Activated CD8-positive, alpha-beta T cell treated with anti-CD3 and anti-CD28 coated beads for 36 hours (primary cell): ENCODE measurements around the gene TMEM223. TPM values are rescaled to one million over a fixed set of nuclear protein-coding genes. Genes with fewer than 3 reads are reported as not detected.
A peak's percentile ranks its signal among the peaks of the same experiment; 100 is the strongest.

Experiments
- ATAC-seq: fragments of 200-7000 bp; cut with Tn5 transposase; one replicate; pipeline ENCODE4 v1.10.0; 2021; ENCODE audit warnings: mild to moderate bottlenecking, moderate library complexity
- CTCF ChIA-PET: fragments of 350-600 bp; sonication (Branson Sonifier 250); formaldehyde crosslinking; loops from one replicate; lab custom pipeline; 2021; ENCODE audit warnings: antibody characterized with exemption; lab: Charles Lee
- POLR2A ChIA-PET: fragments of 350-600 bp; sonication (Branson Sonifier 250); formaldehyde crosslinking; loops from one replicate; lab custom pipeline; 2021; ENCODE audit warnings: antibody characterized with exemption; lab: Charles Lee
- DNase-seq: peaks from one replicate; pipeline ENCODE4 v3.0.0-alpha.2; 2020
- H3K27ac Mint-ChIP-seq: one replicate; pipeline ENCODE4 v1.8.0; 2021; ENCODE audit warnings: mild to moderate bottlenecking, mixed read lengths
- H3K27me3 Mint-ChIP-seq: one replicate; pipeline ENCODE4 v1.8.0; 2021; ENCODE audit warnings: mixed read lengths
- H3K36me3 Mint-ChIP-seq: one replicate; pipeline ENCODE4 v1.8.0; 2021; ENCODE audit warnings: low read depth, mixed read lengths
- H3K4me1 Mint-ChIP-seq: one replicate; pipeline ENCODE4 v1.8.0; 2021; ENCODE audit warnings: low read depth, mixed read lengths
- H3K4me3 Mint-ChIP-seq: one replicate; pipeline ENCODE4 v1.8.0; 2021; ENCODE audit warnings: mild to moderate bottlenecking, moderate library complexity, mixed read lengths
- H3K9me3 Mint-ChIP-seq: one replicate; pipeline ENCODE4 v1.8.0; 2021; ENCODE audit warnings: mixed read lengths
- intact Hi-C: fragments of 100-400 bp; cut with micrococcal nuclease; formaldehyde crosslinking; loops from one replicate; pipeline ENCODE4 v1.10.0; 2022
- total RNA-seq, 2 experiments: library from RNA; stranded (reverse); gene quantifications; one replicate each; pipeline ENCODE4 v1.2.3, GENCODE V29; 2021
- TF ChIP-seq, protein P1 (sequence below): fragments of 200-600 bp; IDR thresholded peaks from one replicate; pipeline ENCODE4 v1.8.0; 2022; ENCODE audit warnings: antibody characterized with exemption, mild to moderate bottlenecking

The TMEM223 gene
- total RNA-seq, 2 experiments from 2014 or later: 12.3 to 12.7 TPM

DNA sequence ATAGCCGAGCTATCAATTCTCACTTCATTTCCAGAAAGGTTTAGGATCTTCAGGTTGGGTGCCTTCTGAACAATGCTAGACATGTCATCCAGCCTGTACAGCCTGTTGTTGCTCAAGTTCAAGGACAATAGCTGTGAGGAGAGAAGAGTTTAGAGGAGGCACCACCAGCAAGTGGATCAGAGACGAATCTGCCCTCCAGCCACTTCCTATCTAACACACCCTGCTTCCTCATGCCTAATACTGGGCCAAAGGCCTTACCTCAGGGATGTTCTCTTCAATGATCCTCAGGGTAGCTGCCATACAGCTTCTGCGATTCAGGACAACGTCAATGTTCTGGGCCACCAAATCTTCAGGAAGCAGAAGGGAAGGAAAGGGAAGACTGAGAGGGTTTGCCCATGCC is 9.3 kb upstream of the TMEM223 start:
- TF ChIP-seq, protein P1, sequence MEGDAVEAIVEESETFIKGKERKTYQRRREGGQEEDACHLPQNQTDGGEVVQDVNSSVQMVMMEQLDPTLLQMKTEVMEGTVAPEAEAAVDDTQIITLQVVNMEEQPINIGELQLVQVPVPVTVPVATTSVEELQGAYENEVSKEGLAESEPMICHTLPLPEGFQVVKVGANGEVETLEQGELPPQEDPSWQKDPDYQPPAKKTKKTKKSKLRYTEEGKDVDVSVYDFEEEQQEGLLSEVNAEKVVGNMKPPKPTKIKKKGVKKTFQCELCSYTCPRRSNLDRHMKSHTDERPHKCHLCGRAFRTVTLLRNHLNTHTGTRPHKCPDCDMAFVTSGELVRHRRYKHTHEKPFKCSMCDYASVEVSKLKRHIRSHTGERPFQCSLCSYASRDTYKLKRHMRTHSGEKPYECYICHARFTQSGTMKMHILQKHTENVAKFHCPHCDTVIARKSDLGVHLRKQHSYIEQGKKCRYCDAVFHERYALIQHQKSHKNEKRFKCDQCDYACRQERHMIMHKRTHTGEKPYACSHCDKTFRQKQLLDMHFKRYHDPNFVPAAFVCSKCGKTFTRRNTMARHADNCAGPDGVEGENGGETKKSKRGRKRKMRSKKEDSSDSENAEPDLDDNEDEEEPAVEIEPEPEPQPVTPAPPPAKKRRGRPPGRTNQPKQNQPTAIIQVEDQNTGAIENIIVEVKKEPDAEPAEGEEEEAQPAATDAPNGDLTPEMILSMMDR: no peak

GRCh38 chr11:62799486-62799885 is 7.7 kb upstream of the TMEM223 start:
- TF ChIP-seq, protein P1: no peak
- Mint-ChIP-seq H3K4me3 (no peak overlapping the region), H3K27me3 (no peaks in the 10 kb centered on the region), H3K36me3 (peaks cover 70% of the 10 kb centered on the region), H3K9me3 (no peaks in the 10 kb centered on the region), H3K4me1 (peaks cover 36% of the 10 kb centered on the region), H3K27ac (peak overlapping the region; percentile 34)
- DNase-seq (no peak), ATAC-seq (no peak)
- POLR2A ChIA-PET: interaction anchor here (0.7 to 9.6 kb wide), 8 partner anchors 9 to 385 kb away, joined by 3 to 228 read pairs (median 3); partner anchors contain the start of genes HNRNPUL2, TMEM179B and TMEM223
- CTCF ChIA-PET: interaction anchor here (2.3 to 3.0 kb wide), 2 partner anchors 12 to 13 kb away, joined by 10 to 13 read pairs; partner anchors contain the start of gene TMEM179B
- intact Hi-C loops: no loop called here

More for the DNA sequence above, 9.3 kb upstream of the TMEM223 start:
- POLR2A ChIA-PET: interaction anchor here (0.7 to 9.6 kb wide), 15 partner anchors 10 to 136 kb away, joined by 3 to 228 read pairs (median 3); partner anchors contain the start of genes C11orf98, CSKMT, POLR2G and TEX54
- no peak for ATAC-seq
- intact Hi-C loops: no loop called here
- Mint-ChIP-seq H3K27ac (no peak overlapping the region), H3K4me3 (no peak overlapping the region), H3K4me1 (peaks cover 37% of the 10 kb centered on the region), H3K9me3 (no peaks in the 10 kb centered on the region), H3K36me3 (peaks cover 62% of the 10 kb centered on the region), H3K27me3 (no peaks in the 10 kb centered on the region)
- no peak for DNase-seq
- CTCF ChIA-PET: interaction anchor here (1.1 to 3.0 kb wide), 3 partner anchors 13 to 62 kb away, joined by 3 to 13 read pairs (median 10); partner anchors contain the start of gene TMEM179B

DNA sequence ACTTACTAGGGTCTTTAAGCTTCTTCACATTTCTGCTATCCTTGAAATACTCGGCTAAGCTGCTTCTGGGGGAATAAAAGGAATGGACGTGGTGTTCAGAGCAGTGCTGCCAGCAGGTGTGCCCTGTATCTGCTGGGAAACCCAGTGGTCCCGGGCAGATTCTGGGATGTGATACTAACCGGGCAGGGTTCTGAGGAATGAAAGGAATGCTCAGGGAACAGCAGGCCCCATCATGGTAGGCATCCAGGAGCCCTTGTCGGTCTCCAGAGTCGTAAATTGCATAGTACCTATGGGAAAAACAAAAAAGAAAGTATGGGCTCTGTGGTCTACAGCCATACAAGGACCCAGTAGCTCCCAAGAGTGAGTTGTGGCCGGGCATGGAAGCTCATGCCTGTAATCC is 4.5 kb upstream of the TMEM223 start:
- peaks cover 21% of the 10 kb centered on the region for H3K4me1 Mint-ChIP-seq
- DNase-seq (no peak), ATAC-seq (no peak)
- H3K4me3 Mint-ChIP-seq: no peak overlapping the region
- TF ChIP-seq, protein P1: no peak
- intact Hi-C loops: no loop called here
- H3K9me3 Mint-ChIP-seq: no peaks in the 10 kb centered on the region
- H3K36me3 Mint-ChIP-seq: peaks cover 61% of the 10 kb centered on the region
- H3K27ac Mint-ChIP-seq: no peak overlapping the region
- POLR2A ChIA-PET: interaction anchor here (0.7 to 11.0 kb wide), 17 partner anchors 8 to 85 kb away, joined by 3 to 228 read pairs (median 5); partner anchors contain the start of genes HNRNPUL2, NXF1, POLR2G and SLC3A2
- CTCF ChIA-PET: interaction anchor here (0.9 to 2.9 kb wide), 3 partner anchors 8 to 70 kb away, joined by 3 to 21 read pairs (median 3); partner anchors contain the start of gene TMEM179B
- H3K27me3 Mint-ChIP-seq: no peaks in the 10 kb centered on the region

DNA sequence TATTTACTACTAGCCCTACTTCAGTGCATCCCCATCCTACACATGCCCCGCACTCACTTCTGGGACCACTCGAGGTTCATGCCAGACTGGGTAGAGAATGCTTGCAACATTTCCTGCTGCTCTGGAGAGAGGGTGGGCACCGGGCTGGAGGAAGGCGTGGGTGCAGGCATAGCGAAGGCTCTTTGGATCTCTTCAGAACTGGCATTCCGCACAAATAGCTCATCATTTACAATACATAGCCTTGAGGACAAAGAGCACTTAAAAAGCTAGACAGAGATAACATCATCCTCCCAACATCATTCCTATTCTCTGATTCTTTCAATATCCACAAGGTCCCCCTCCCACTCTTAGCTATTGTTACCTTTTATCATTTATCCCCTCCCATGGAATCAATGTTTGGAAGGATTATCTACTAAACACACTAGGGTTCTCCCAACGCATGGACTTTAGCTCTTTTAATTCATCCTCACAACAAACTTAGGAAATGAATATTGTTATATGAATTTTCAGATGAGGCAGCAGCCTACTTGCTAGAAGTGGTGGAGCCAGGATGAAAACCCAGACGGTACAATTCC is 2.5 kb upstream of the TMEM223 start:
- TF ChIP-seq, protein P1: no peak
- H3K4me3 Mint-ChIP-seq: no peak overlapping the region
- H3K4me1 Mint-ChIP-seq: peaks cover 35% of the 10 kb centered on the region
- ATAC-seq (no peak), DNase-seq (no peak)
- H3K36me3 Mint-ChIP-seq: peaks cover 70% of the 10 kb centered on the region
- intact Hi-C loops: no loop called here
- CTCF ChIA-PET: interaction anchor here (0.9 to 1.1 kb wide), 3 partner anchors 8 to 122 kb away, joined by 3 to 5 read pairs (median 3); partner anchors contain the start of genes LBHD1, TAF6L and UQCC3
- H3K27me3 Mint-ChIP-seq: no peaks in the 10 kb centered on the region
- no peaks in the 10 kb centered on the region for H3K9me3 Mint-ChIP-seq
- H3K27ac Mint-ChIP-seq: peak overlapping the region; percentile 32
- POLR2A ChIA-PET: interaction anchor here (0.9 to 11.0 kb wide), 13 partner anchors 9 to 93 kb away, joined by 3 to 228 read pairs (median 6); partner anchors contain the start of genes NXF1, SLC3A2, STX5 and TEX54
